Activated CD8-positive, alpha-beta memory T cell treated with anti-CD3 and anti-CD28 coated beads, Interleukin-2, amount 10 ng/mL, durations not matched to agents 7 days and 5 days (primary cell): Measurements from ENCODE around the gene MC2R. TPM values are rescaled to one million over a fixed set of nuclear protein-coding genes. Genes with fewer than 3 reads are reported as not detected.

Source experiments
- total RNA-seq, 2 experiments: library from RNA; stranded (reverse); gene quantifications; one replicate each; pipeline ENCODE4 v1.2.3, GENCODE V29; 2021

MC2R gene
- total RNA-seq, 2 experiments from 2014 or later: not detected

Other genes starting within 250 kb of the MC2R start
- 10 to 100 TPM; 20.9 to 26.4 TPM for gene FAM210A, start 189.0 kb downstream of the MC2R start, total RNA-seq
- gene RNMT, start 188.9 kb downstream of the MC2R start, total RNA-seq: 10 to 100 TPM; 28.0 to 35.5 TPM
- under 1 TPM in 1 of 2 experiments, not detected in 1; 0.12 TPM for gene MC5R, start 91.4 kb downstream of the MC2R start, total RNA-seq
- 10 to 100 TPM; 24.6 to 32.9 TPM for gene ZNF519, start 216.9 kb upstream of the MC2R start, total RNA-seq